ENCODE measurements around the gene HEPACAM2.

HEPACAM2 gene

GRCh38 chr7:93226310-93226709 lies at the start of gene HEPACAM2:
Gene HEPACAM2 (minus strand): TSS chr7:93226469.
- no peak for DNase-seq
- intact Hi-C loops (cut with DNase I): no loop called here

DNA sequence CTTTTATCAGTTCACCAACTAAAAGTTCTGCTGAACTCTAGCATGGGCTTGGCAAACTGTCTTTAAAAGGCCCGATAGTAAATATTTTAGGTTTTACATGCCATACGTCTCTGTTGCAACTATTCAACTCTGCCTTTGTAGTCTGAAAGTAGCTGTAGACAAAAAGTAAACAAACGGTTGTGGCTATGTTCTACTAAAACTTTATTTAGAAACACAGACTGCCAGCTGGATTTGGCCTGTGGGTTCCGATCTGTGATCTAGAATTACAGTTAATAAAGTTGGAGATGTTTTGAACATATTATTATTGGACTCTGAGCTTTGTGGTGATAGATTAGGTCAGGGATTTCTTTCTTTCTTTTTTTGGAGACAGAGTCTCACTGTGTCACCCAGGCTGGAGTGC lies 39.0 kb upstream of the HEPACAM2 start:
- intact Hi-C loops (cut with DNase I): no loop called here
- DNase-seq: no peak

GRCh38 chr7:93262535-93262934 lies 36.3 kb upstream of the HEPACAM2 start:
- DNase-seq: no peak
- intact Hi-C loops (cut with DNase I): no loop called here

DNA sequence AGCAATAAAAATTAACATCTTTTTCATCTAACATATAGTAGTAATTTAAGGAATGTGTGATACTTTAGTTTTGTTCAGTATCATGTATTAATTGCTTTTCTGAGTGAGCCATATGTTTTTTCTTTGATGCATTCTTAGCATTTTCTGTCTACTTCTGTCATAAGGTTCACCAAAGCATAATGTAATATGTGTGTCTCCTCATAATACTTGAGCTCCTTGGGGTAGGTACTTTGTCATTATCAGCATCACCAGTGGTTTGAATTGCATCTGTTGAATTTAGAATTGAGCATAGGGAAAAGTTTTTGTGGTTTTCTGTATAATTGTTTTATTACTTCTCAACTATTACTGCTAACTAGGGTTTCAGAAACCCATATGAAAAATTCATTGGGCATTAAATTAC lies 32.4 kb upstream of the HEPACAM2 start:
- intact Hi-C loops (cut with DNase I): no loop called here
- DNase-seq: no peak

- intact Hi-C loops (cut with DNase I): no loop called here
- no peak for DNase-seq
Observed at GRCh38 chr7:93249491-93250148, 23.4 kb upstream of the HEPACAM2 start.

- intact Hi-C loops (cut with DNase I): no loop called here
- no peak for DNase-seq
Observed at GRCh38 chr7:93245525-93246432, 19.5 kb upstream of the HEPACAM2 start.

DNA sequence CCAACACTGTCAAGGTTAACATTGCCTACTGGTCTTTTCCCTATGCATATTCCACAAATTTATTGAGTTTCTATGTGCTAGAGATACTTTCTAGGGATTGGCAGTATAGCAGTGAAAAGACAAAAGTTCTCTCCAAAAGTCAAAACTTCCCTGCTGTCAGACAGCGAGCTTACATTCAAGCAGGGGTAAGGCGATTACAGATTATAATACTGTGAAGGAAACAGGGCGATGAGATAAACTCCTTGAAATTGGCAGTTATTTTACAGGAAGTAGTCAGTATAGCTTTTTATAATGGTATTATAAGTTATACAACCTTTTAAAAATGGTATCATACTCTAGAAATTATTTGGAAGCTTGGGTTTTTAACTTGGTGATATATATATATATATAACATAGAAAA lies 15.8 kb upstream of the HEPACAM2 start:
- DNase-seq: no peak
- intact Hi-C loops (cut with DNase I): no loop called here

DNA sequence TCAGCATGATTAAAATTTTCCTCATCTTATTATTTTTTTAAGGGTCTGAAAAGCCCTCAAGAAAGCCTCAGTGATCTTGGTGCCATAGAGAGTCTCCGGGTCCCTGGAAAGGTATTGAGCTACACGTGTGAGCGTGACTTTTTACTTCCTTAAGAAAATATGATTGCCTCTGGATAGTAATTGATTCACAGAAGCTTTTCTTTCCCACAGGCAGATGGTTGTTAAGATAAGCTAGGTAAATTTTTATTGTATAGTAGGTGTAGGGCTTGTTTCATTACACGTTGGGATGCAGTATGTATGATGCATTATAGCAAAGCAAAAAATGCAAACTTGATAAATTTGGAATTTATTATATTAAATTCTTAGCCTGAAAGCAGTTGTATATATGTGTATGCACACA lies 13.6 kb upstream of the HEPACAM2 start:
- intact Hi-C loops (cut with DNase I): no loop called here
- no peak for DNase-seq

DNA sequence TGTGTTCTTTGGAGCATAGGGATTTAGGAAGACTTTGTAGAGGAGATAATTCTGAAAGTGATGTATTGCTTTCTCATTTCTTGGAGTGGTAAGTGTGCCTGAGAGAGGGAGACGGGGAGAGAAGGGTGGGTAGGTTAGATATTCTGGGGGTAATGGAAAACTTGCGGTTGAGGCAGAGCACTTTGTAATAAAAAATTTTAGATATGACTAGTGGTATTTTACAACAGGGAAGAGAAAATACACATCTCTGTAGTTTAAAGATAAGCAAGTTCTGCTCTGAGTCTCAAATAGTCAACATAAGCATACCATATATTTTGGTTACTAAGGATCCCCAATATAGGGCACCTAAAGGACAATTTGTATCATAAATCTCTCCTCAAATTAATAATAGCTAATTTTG lies 12.5 kb upstream of the HEPACAM2 start:
- DNase-seq: no peak
- intact Hi-C loops (cut with DNase I): no loop called here

DNA sequence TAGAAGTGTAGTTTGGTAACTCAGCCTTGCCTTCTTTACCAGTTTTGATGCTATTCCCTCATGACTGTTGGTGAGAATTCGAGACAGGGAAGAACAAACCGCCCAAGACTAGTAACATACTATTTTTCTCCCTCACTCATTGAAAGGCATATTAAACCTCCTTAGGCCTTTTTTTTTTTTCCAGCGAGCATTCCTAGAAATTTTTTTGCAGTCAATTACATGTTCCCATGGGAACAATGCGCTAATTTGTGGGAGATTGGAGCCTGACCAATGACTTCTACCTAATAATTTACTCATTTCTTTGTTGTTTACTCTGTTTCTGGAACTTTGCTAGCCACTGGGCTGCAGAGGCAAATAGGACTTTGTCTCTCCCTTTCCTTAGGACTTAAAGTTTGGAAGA lies 11.9 kb upstream of the HEPACAM2 start:
- DNase-seq: no peak
- intact Hi-C loops (cut with DNase I): no loop called here

GRCh38 chr7:93235541-93235940 lies 9.3 kb upstream of the HEPACAM2 start:
- DNase-seq: no peak
- intact Hi-C loops (cut with DNase I): no loop called here

DNA sequence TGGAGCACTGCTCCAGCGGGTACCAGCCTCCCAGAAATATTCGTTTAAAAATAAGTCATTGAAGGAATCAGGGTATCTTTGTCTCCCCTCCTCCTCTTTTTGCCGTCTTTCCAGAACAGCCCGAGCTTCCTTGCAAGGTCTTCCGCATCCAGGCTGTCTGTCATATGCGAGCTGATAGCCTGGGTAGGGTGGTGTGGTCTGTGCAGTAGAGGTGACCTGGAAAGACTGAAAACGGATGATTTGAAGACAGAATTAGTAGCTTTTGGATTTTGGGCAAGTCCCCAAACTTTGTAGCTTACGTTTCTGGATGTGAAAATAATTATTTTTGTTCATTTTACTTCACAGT lies 6.4 kb upstream of the HEPACAM2 start:
- DNase-seq: peak in 1 of 42 donors; percentile 17
- intact Hi-C loops (cut with DNase I): no loop called here

GRCh38 chr7:93231799-93232672 lies 5.8 kb upstream of the HEPACAM2 start, which contains the start of gene VPS50:
Gene VPS50 (plus strand): TSS chr7:93232366. CDS start chr7:93232468, 102 bp downstream.
- peak; percentile 93 to 100 (median 98) for DNase-seq
- intact Hi-C loops (cut with DNase I): no loop called here

GRCh38 chr7:93231259-93231658 lies 5.0 kb upstream of the HEPACAM2 start:
- intact Hi-C loops (cut with DNase I): no loop called here
- DNase-seq: no peak

DNA sequence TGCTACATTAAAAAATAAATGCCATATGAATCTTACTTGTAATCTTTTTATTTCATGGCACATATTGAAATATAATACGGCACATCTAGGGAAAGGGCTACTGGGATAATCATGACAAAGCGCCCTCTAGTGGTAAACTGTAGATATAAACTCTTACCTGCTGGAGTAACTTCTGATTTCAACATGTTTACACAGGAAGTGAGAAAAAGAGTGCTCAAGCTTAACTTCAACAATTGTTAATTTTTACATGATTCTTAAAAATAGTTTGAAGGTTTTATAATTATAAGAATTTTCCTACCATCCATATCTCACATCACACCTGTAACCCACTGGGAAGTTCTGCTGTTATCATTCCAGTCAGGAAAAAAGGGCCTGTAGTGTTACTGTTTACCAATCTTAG lies 2.0 kb upstream of the HEPACAM2 start:
- peak in 7 of 42 donors; percentile 12 to 49 (median 22) for DNase-seq

DNA sequence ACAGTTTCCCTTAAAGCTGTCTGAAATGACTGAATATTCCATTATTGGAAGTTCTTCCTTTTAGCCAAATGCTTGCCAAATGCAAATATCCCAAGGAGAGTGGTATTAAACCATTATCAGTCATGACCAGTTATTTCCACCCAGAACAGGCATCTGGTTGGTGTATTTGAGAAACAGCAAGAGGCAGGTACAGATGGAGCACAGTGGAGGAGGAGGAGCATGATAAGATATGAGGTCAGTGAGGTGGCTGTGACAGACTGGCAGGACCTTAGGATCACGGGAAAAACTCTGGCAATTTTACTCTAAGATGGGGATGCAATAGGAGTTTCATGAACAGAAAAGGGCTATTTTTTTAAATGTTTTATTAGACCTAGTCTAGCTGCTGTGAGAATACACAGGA lies 6.4 kb downstream of the HEPACAM2 start:
- intact Hi-C loops (cut with DNase I): no loop called here
- DNase-seq: no peak

More for the DNA sequence above, 2.0 kb upstream of the HEPACAM2 start:
- intact Hi-C loops (cut with DNase I): no loop called here

DNA sequence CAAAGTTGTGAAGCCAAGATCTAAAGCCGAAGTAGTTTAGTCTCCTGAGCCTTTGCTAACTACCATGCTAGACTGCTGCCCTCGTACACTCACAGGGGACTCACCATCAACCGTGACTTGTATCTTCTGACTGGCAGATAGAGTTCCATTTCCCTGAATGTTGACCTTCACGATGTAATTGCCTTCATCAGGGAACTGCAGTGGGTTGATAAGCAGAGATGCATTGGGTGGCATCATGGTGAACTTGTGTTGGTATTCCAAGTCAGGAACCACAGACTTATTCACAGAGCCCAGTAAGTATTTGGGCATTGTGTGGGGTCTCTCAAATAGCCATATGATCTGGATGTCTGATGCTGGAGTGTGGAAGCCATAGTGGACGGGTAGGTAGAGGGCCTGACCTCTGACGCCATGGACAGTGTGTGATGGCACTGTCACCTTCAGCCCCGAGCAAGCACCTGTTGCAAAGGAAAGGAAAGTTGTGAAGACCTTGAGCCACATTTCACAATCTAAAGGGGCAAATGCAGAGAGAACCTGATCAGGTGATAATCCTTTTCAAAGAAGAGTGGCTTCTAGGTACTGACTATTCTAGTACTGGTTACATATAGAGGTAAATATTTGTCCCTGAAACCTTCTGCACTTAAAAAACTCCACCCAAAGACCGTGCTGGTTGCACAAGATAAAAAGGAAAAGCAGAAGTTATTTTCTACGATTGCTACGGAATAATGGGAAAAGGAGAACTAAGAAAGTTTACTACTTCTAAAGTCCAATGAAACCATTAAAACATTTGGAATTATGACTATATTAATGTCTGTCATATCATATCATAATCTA lies 7.1 kb downstream of the HEPACAM2 start:
- intact Hi-C loops (cut with DNase I): no loop called here
- no peak for DNase-seq

GRCh38 chr7:93212881-93213280 lies 13.4 kb downstream of the HEPACAM2 start:
- intact Hi-C loops (cut with DNase I): no loop called here
- DNase-seq: no peak
